Endothelial cell of umbilical vein (primary cell): ENCODE results near the gene ZDHHC18. TPM values are rescaled to one million over a fixed set of nuclear protein-coding genes. Genes with fewer than 3 reads are reported as not detected.

Experiments used
- BruUV-seq: library from RNA; stranded (reverse); fragments of 400-500 nt; replicated peaks from 2 replicates; lab custom pipeline; 2021; lab: Mats Ljungman, UMichigan
- CTCF ChIA-PET: fragments of 300-600, 350-600 bp; sonication (Branson Sonifier 250); formaldehyde crosslinking; loops from one replicate; lab custom pipeline; 2021; ENCODE audit warnings: antibody characterized with exemption, inconsistent platforms; lab: Charles Lee
- POLR2A ChIA-PET: fragments of 300-600, 350-600 bp; sonication (Branson Sonifier 250); formaldehyde crosslinking; loops from one replicate; lab custom pipeline; 2021; ENCODE audit warnings: antibody characterized with exemption, inconsistent platforms; lab: Charles Lee
- DNase-seq: peaks from one replicate; pipeline ENCODE4 v3.0.0-alpha.2; 2011; ENCODE audit warnings: low read depth, low spot score
- FAIRE-seq: peaks from 2 replicates; lab custom pipeline; 2011; peaks lifted over from hg19 to GRCh38; lab: Jason Lieb, UNC
- H2AFZ ChIP-seq: 2 replicates; pipeline ENCODE4 v1.6.0; 2012; ENCODE audit warnings: low read depth, low read length, control low read depth, inconsistent platforms
- H3K27ac ChIP-seq: 2 replicates; pipeline ENCODE4 v1.5.1; 2011; ENCODE audit warnings: low read depth, mild to moderate bottlenecking, control low read depth, low read length, moderate library complexity; ENCODE audit not compliant: insufficient read depth
- H3K27me3 ChIP-seq, 2 experiments: 2 replicates each; pipeline versions ENCODE4 v1.6.0 to v1.6.1; 2011; ENCODE audit warnings: low read length in 2 of 2, mixed read lengths in 1 of 2; ENCODE audit not compliant: control insufficient read depth in 2 of 2, insufficient read depth in 2 of 2
- H3K36me3 ChIP-seq, 2 experiments: 2 replicates in 1 of 2; 3 replicates in 1 of 2; pipeline ENCODE4 v1.5.1; 2011; ENCODE audit warnings: low read length in 2 of 2, mild to moderate bottlenecking in 1 of 2, moderate library complexity in 1 of 2; ENCODE audit not compliant: control insufficient read depth in 2 of 2, insufficient read depth in 2 of 2; ENCODE audit errors: extremely low read depth in 1 of 2
- H3K4me1 ChIP-seq: 3 replicates; pipeline ENCODE4 v1.5.1; 2011; ENCODE audit warnings: mild to moderate bottlenecking, low read length; ENCODE audit not compliant: control insufficient read depth, insufficient read depth; ENCODE audit errors: extremely low read depth
- H3K4me2 ChIP-seq: 2 replicates; pipeline ENCODE4 v1.6.1; 2011; ENCODE audit warnings: low read length, control low read depth, mixed read lengths; ENCODE audit not compliant: insufficient read depth
- H3K4me3 ChIP-seq, 3 experiments: fragments of 200-600 bp in 1 of 3; sonication (generic), shearing (Covaris generic) in 1 of 3; replicated peaks in 1 of 3; 2 replicates each; pipeline ENCODE4 v1.5.1; 2011 to 2016; ENCODE audit warnings: control low read depth in 3 of 3, low read length in 3 of 3, mild to moderate bottlenecking in 2 of 3, inconsistent platforms in 1 of 3, low read depth in 1 of 3, moderate library complexity in 1 of 3; ENCODE audit not compliant: insufficient read depth in 1 of 3
- H3K79me2 ChIP-seq: 2 replicates; pipeline ENCODE4 v1.6.0; 2012; ENCODE audit warnings: low read length, inconsistent platforms; ENCODE audit not compliant: control insufficient read depth, insufficient read depth
- H3K9ac ChIP-seq: replicated peaks from 2 replicates; pipeline ENCODE3; 2011; ENCODE audit warnings: low read length, control low read depth; ENCODE audit not compliant: insufficient read depth; ENCODE audit errors: extremely low read depth
- H3K9me1 ChIP-seq: replicated peaks from 3 replicates; pipeline ENCODE4 v1.6.0; 2011; ENCODE audit warnings: mild to moderate bottlenecking, low read length; ENCODE audit not compliant: control insufficient read depth, insufficient read depth; ENCODE audit errors: extremely low read depth
- H3K9me3 ChIP-seq: replicated peaks from 2 replicates; pipeline ENCODE4 v1.5.1; 2012; ENCODE audit warnings: low read length, inconsistent platforms; ENCODE audit not compliant: control insufficient read depth, insufficient read depth
- H4K20me1 ChIP-seq: replicated peaks from 2 replicates; pipeline ENCODE3; 2011; ENCODE audit warnings: mild to moderate bottlenecking, low read length; ENCODE audit not compliant: control insufficient read depth, insufficient read depth; ENCODE audit errors: extremely low read depth
- CTCF ChIP-seq, 2 donors: IDR thresholded peaks; 1 replicate in 1 of 2; 2 replicates in 1 of 2; pipeline ENCODE4 v1.5.1; 2011; ENCODE audit warnings: low read length in 2 of 2, mild to moderate bottlenecking in 2 of 2, moderate library complexity in 2 of 2, control low read depth in 1 of 2, inconsistent platforms in 1 of 2, low read depth in 1 of 2; ENCODE audit not compliant: insufficient read depth in 1 of 2; ENCODE audit errors: extremely low read depth in 1 of 2
- EZH2 ChIP-seq: IDR thresholded peaks from 2 replicates; pipeline ENCODE4 v1.6.1; 2012; ENCODE audit warnings: borderline replicate concordance, low read depth, mild to moderate bottlenecking, moderate library complexity, low read length, inconsistent platforms; ENCODE audit not compliant: severe bottlenecking
- FOS ChIP-seq: IDR thresholded peaks from 2 replicates; pipeline ENCODE4 v1.6.1; 2011; ENCODE audit warnings: mild to moderate bottlenecking, low read length, moderate library complexity, borderline replicate concordance; ENCODE audit not compliant: insufficient read depth
- GATA2 ChIP-seq: IDR thresholded peaks from 2 replicates; pipeline ENCODE4 v1.7.0; 2011; ENCODE audit warnings: low read depth, mild to moderate bottlenecking, moderate library complexity, mixed read lengths, low read length; ENCODE audit not compliant: insufficient read length, insufficient read depth
- JUN ChIP-seq: IDR thresholded peaks from 2 replicates; pipeline ENCODE4 v1.6.1; 2011; ENCODE audit warnings: borderline replicate concordance, low read depth; ENCODE audit not compliant: insufficient read length, insufficient read depth
- MYC ChIP-seq: IDR thresholded peaks from one replicate; pipeline ENCODE4 v1.6.1; 2011; ENCODE audit warnings: mild to moderate bottlenecking, low read depth, low read length
- POLR2A ChIP-seq: IDR thresholded peaks from 2 replicates; pipeline ENCODE4 v1.6.1; 2012; ENCODE audit warnings: low read depth, mild to moderate bottlenecking, control low read depth, low read length
- POLR2AphosphoS5 ChIP-seq: IDR thresholded peaks from 2 replicates; pipeline ENCODE4 v1.6.1; 2012; ENCODE audit warnings: low read depth, mild to moderate bottlenecking, control low read depth, low read length, moderate library complexity; ENCODE audit not compliant: insufficient read depth
- dilution Hi-C: fragments of 300-500 bp; cut with MboI; formaldehyde crosslinking; loops from one replicate; pipeline ENCODE4 v1.15.0; 2019; ENCODE audit warnings: low sequenced_read_pairs; ENCODE audit not compliant: extremely low pct_ligation_motif_present
- intact Hi-C: fragments of 100-400 bp; cut with micrococcal nuclease; formaldehyde crosslinking; loops from one replicate; pipeline ENCODE4 v1.10.0; 2022
- polyA plus RNA-seq, 4 experiments: library from polyadenylated mRNA; depleted of rRNA in 3 of 4; stranded (reverse) in 3 of 4; unstranded in 1 of 4; fragments of >200 nt; gene quantifications; 2 replicates each; pipeline versions ENCODE4 v1.2.1 to v1.2.3, GENCODE V29; 2011 to 2012; ENCODE audit warnings: missing spikeins in 1 of 4
- total RNA-seq: library from RNA; stranded (reverse); gene quantifications from 2 replicates; pipeline ENCODE4 v1.2.3, GENCODE V29; 2021
- TF ChIP-seq, protein P1 (sequence below): IDR thresholded peaks from 2 replicates; pipeline ENCODE4 v1.6.1; 2011; ENCODE audit not compliant: insufficient read depth, insufficient read length

ZDHHC18 gene
- total and polyA plus RNA-seq, 2 donors (not counting 3 experiments of a cell fraction or from before 2014, with no cell fraction given) = 25.2 to 48.2 TPM

- Histone ChIP-seq H3K27me3 (no peaks in the 10 kb centered on the region), H3K79me2 (no peaks in the 10 kb centered on the region), H3K4me2 (no peak overlapping the region), H3K4me3 (no peak overlapping the region), H3K9ac (no peak overlapping the region), H3K27ac (no peak overlapping the region), H3K4me1 (peaks cover 32% of the 10 kb centered on the region), H2AFZ (no peak overlapping the region), H3K9me3 (no peaks in the 10 kb centered on the region), H3K36me3 (peaks cover 0 to 8% of the 10 kb centered on the region in 2 experiments), H4K20me1 (no peaks in the 10 kb centered on the region), H3K9me1 (no peaks in the 10 kb centered on the region)
- DNase-seq = no peak
- dilution Hi-C loops (no loop called here), intact Hi-C loops (no loop called here)
- ChIA-PET POLR2A (interaction anchor here (1.1 kb wide), 1 partner anchor 98 kb away, joined by 4 read pairs; no protein-coding TSS in a partner anchor), CTCF (interaction anchor here (0.9 to 9.4 kb wide), 8 partner anchors 9 to 186 kb away, joined by 3 to 428 read pairs (median 54); partner anchors contain the start of gene ARID1A)
- no TSS peak for BruUV-seq
- TF ChIP-seq, protein P1, sequence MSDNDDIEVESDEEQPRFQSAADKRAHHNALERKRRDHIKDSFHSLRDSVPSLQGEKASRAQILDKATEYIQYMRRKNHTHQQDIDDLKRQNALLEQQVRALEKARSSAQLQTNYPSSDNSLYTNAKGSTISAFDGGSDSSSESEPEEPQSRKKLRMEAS = no peak
- TF ChIP-seq JUN (no peak), FOS (no peak), EZH2 (no peak), POLR2A (no peak), MYC (no peak), CTCF (IDR thresholded peaks at IDR 0.05; ENCODE audit: extremely low read depth in 1 of 2, insufficient read depth in 1 of 2, low read depth in 1 of 2, low read length in 2 of 2) (no peak), POLR2AphosphoS5 (no peak), GATA2 (no peak)
- FAIRE-seq = no peak
These were observed 35.9 kb upstream of the ZDHHC18 start for GRCh38 chr1:26790551-26790953.
